Hepatocyte (in vitro differentiated cells): ENCODE measurements around the gene EPHA4. TPM values are rescaled to one million over a fixed set of nuclear protein-coding genes. Genes with fewer than 3 reads are reported as not detected.

Experiments
- DNase-seq: peaks from one replicate; pipeline ENCODE4 v3.0.0-alpha.2; 2016; ENCODE audit warnings: low spot score
- H2AFZ ChIP-seq: fragments of 200-600 bp; sonication (generic); 2 replicates; pipeline ENCODE4 v1.6.0; 2016; ENCODE audit warnings: antibody characterized with exemption, mild to moderate bottlenecking
- H3K27ac ChIP-seq: fragments of 200-600 bp; sonication (generic); 2 replicates; pipeline ENCODE4 v1.5.1; 2016; ENCODE audit warnings: mild to moderate bottlenecking
- H3K27me3 ChIP-seq: fragments of 200-600 bp; sonication (generic); 2 replicates; pipeline ENCODE4 v1.6.1; 2016
- H3K36me3 ChIP-seq: fragments of 200-600 bp; sonication (generic); replicated peaks from 2 replicates; pipeline ENCODE4 v1.5.1; 2016; ENCODE audit warnings: low read depth; ENCODE audit not compliant: insufficient read depth
- H3K4me1 ChIP-seq: fragments of 200-600 bp; sonication (generic); 2 replicates; pipeline ENCODE4 v1.5.1; 2016; ENCODE audit warnings: mild to moderate bottlenecking, moderate library complexity; ENCODE audit not compliant: insufficient read depth
- H3K4me2 ChIP-seq: fragments of 200-600 bp; sonication (generic); 2 replicates; pipeline ENCODE4 v1.6.0; 2016
- H3K4me3 ChIP-seq: fragments of 200-600 bp; sonication (generic); 2 replicates; pipeline ENCODE4 v1.5.1; 2016; ENCODE audit warnings: mild to moderate bottlenecking
- H3K79me2 ChIP-seq: fragments of 200-600 bp; sonication (generic); 2 replicates; pipeline ENCODE4 v1.6.0; 2017; ENCODE audit warnings: mild to moderate bottlenecking
- H3K9me2 ChIP-seq: fragments of 200-600 bp; sonication (generic); replicated peaks from 2 replicates; pipeline ENCODE4 v1.6.0; 2017; ENCODE audit warnings: mild to moderate bottlenecking; ENCODE audit not compliant: insufficient read depth
- H3K9me3 ChIP-seq: fragments of 200-600 bp; sonication (generic); 2 replicates; pipeline ENCODE4 v1.5.1; 2016; ENCODE audit warnings: low read depth, mild to moderate bottlenecking
- H4K20me1 ChIP-seq: fragments of 200-600 bp; sonication (generic); 2 replicates; pipeline ENCODE4 v1.6.0; 2016; ENCODE audit warnings: mild to moderate bottlenecking; ENCODE audit not compliant: insufficient read depth, poor library complexity, severe bottlenecking
- EZH2 ChIP-seq: fragments of 200-600 bp; sonication (generic); IDR thresholded peaks from 2 replicates; pipeline ENCODE4 v1.6.1; 2016; ENCODE audit warnings: antibody characterized with exemption, mild to moderate bottlenecking, borderline replicate concordance
- EZH2phosphoT487 ChIP-seq: fragments of 200-600 bp; sonication (generic); IDR thresholded peaks from one replicate; pipeline ENCODE4 v1.6.1; 2018; ENCODE audit warnings: antibody characterized with exemption, mild to moderate bottlenecking, low read depth, moderate library complexity; ENCODE audit not compliant: unreplicated experiment, severe bottlenecking
- WGBS: methylation state at CpG from one replicate; pipeline ENCODE4 v1.1.6; 2016; ENCODE audit warnings: low lambda C conversion rate; ENCODE audit errors: missing lambda C conversion rate; 5-methylcytosine and 5-hydroxymethylcytosine counted together
- polyA plus RNA-seq: library from polyadenylated mRNA; unstranded; fragments of >200 nt; fragmentation: Nextera tagmentation; extraction: Ambion mirVana; gene quantifications from 2 replicates; pipeline ENCODE4 v1.2.1, GENCODE V29; 2016
- total RNA-seq: library from RNA; depleted of rRNA; stranded (reverse); fragments of >200 nt; gene quantifications from 2 replicates; pipeline ENCODE4 v1.2.3, GENCODE V29; 2014
- TF ChIP-seq, protein P1 (sequence below): fragments of 200-600 bp; sonication (generic); IDR thresholded peaks from 2 replicates; pipeline ENCODE4 v1.5.1; 2016; ENCODE audit warnings: antibody characterized with exemption, mild to moderate bottlenecking; ENCODE audit not compliant: poor library complexity

Gene EPHA4
- total and polyA plus RNA-seq, 2 experiments from 2014 or later, result 7.8 to 36.8 TPM

DNA sequence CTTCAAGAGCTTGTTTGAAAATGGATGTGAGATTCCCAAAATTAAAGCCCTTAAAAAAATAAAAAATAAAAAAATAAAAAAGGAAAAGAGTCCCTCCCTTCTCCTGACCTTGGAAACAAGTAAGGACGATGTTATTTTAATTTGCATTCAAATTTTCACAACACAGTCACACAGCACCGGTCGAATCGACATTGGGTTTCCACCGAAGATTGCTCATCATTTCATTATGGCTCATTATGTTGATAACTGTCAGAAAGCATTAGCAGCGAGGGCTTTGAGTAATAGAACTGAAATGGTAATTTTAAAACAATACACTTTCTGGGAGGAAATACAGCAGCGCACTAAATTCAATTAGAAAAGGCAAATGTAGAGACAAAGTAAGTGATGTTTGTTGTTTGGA is 78.7 kb downstream of the EPHA4 start:
- no peak overlapping the region for H3K4me3 ChIP-seq
- H3K9me3 ChIP-seq, result no peaks in the 10 kb centered on the region
- H3K4me1 ChIP-seq, result peaks cover 17% of the 10 kb centered on the region
- H2AFZ ChIP-seq, result no peak overlapping the region
- no peak overlapping the region for H3K27ac ChIP-seq
- H3K79me2 ChIP-seq, result peaks cover 11% of the 10 kb centered on the region
- no peak for DNase-seq
- H3K4me2 ChIP-seq, result no peak overlapping the region
- TF ChIP-seq, protein P1, sequence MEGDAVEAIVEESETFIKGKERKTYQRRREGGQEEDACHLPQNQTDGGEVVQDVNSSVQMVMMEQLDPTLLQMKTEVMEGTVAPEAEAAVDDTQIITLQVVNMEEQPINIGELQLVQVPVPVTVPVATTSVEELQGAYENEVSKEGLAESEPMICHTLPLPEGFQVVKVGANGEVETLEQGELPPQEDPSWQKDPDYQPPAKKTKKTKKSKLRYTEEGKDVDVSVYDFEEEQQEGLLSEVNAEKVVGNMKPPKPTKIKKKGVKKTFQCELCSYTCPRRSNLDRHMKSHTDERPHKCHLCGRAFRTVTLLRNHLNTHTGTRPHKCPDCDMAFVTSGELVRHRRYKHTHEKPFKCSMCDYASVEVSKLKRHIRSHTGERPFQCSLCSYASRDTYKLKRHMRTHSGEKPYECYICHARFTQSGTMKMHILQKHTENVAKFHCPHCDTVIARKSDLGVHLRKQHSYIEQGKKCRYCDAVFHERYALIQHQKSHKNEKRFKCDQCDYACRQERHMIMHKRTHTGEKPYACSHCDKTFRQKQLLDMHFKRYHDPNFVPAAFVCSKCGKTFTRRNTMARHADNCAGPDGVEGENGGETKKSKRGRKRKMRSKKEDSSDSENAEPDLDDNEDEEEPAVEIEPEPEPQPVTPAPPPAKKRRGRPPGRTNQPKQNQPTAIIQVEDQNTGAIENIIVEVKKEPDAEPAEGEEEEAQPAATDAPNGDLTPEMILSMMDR, result no peak
- TF ChIP-seq EZH2 (no peak), EZH2phosphoT487 (no peak)
- no peaks in the 10 kb centered on the region for H4K20me1 ChIP-seq
- 87% methylated on average over 7 of the region's 7 CpGs for WGBS
- no peaks in the 10 kb centered on the region for H3K36me3 ChIP-seq
- no peaks in the 10 kb centered on the region for H3K27me3 ChIP-seq
- no peaks in the 10 kb centered on the region for H3K9me2 ChIP-seq

DNA sequence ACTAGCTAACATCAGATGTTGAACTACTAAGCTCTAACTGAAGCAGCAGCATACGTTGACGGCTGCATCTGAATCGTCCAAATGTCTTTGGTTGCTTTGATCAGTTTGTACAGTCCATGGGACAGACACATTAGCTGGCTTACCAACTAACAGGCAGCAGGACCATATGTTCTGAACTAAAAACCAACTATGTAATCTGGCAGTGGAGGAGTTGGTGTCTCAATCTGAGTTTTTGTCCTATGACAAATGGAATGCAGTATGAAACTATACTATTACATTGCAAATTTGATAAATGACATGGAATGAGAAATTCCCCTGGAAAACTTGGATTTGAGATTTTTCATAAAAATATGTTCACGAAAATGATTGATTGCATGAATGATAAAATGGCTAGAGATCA is 79.5 kb downstream of the EPHA4 start:
- no peaks in the 10 kb centered on the region for H3K27me3 ChIP-seq
- H3K9me3 ChIP-seq, result no peaks in the 10 kb centered on the region
- H3K4me3 ChIP-seq, result no peak overlapping the region
- no peak overlapping the region for H2AFZ ChIP-seq
- no peaks in the 10 kb centered on the region for H3K36me3 ChIP-seq
- peaks cover 11% of the 10 kb centered on the region for H3K79me2 ChIP-seq
- no peak overlapping the region for H3K27ac ChIP-seq
- peaks cover 23% of the 10 kb centered on the region for H3K4me1 ChIP-seq
- WGBS, result 79% methylated on average over 4 of the region's 4 CpGs
- TF ChIP-seq EZH2phosphoT487 (no peak), EZH2 (no peak)
- TF ChIP-seq, protein P1, result no peak
- no peaks in the 10 kb centered on the region for H3K9me2 ChIP-seq
- no peak overlapping the region for H3K4me2 ChIP-seq
- H4K20me1 ChIP-seq, result no peaks in the 10 kb centered on the region
- no peak for DNase-seq

DNA sequence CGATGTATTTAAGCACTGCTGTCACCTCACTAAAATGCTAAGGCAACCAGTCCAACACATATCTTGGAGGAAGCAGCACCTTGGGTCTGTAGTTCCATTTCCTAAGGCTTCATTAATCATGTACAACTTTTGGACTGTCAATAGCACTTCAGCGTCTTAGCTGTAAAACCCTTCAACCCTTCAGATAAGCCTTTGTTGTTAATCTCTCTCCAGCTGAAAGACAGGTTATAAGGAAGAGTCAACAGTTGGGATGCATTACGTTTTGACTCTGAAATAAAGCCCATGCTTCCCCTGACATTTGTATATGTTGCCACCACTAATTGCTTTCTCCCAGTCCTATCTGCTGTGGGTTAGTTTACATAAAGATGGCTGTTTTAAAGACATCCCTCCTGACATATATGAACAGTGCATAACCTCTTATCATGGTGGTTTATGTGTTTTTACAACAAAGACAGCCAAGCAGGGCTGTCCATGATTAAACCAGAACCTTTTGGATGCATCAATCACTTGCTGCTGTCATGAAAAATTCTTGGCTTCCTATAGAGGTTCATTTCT is 81.5 kb downstream of the EPHA4 start:
- DNase-seq, result peak; percentile 36
- Histone ChIP-seq H3K9me2 (no peaks in the 10 kb centered on the region), H3K36me3 (no peaks in the 10 kb centered on the region), H3K4me3 (no peak overlapping the region), H3K9me3 (no peaks in the 10 kb centered on the region), H4K20me1 (no peaks in the 10 kb centered on the region), H3K79me2 (peaks cover 8% of the 10 kb centered on the region), H3K27ac (no peak overlapping the region), H3K4me1 (peaks cover 24% of the 10 kb centered on the region), H3K27me3 (no peaks in the 10 kb centered on the region), H3K4me2 (peak overlapping the region; percentile 23), H2AFZ (no peak overlapping the region)
- no peak for TF ChIP-seq EZH2
- TF ChIP-seq, protein P1, result no peak
- no peak for TF ChIP-seq EZH2phosphoT487
- 25% methylated on average over 3 of the region's 3 CpGs for WGBS
